Measurements from ENCODE around the gene LIPG. TPM values are rescaled to one million over a fixed set of nuclear protein-coding genes. Genes with fewer than 3 reads are reported as not detected.

The LIPG gene
- total RNA-seq, 2 donors from 2014 or later = 0.51 to 0.93 TPM

DNA sequence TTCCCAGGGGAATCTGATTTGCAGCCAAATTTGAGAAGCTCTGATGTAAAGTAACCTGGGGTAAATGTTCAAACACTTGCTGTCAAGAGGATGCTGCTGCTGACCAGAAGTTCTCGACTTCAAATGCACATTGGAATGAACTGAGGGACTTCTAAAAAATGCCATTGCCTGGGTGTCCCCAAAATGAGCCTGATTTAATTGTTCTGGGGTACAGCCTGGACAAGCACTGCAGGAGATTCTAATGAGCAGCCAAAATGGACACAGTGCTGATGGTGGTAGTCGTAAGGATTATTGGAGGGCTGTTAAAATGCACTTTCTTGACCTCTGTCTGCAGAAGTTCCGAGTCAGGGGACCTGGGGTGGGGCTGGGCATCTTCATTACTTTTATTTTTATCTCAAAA lies 49.5 kb downstream of the LIPG start:
- Histone ChIP-seq H3K9me3 (no peaks in the 10 kb centered on the region), H3K36me3 (no peaks in the 10 kb centered on the region), H3K4me3 (no peak overlapping the region), H3K27me3 (no peaks in the 10 kb centered on the region), H3K4me1 (no peaks in the 10 kb centered on the region), H3K27ac (no peak overlapping the region)
- TF ChIP-seq, protein P1, sequence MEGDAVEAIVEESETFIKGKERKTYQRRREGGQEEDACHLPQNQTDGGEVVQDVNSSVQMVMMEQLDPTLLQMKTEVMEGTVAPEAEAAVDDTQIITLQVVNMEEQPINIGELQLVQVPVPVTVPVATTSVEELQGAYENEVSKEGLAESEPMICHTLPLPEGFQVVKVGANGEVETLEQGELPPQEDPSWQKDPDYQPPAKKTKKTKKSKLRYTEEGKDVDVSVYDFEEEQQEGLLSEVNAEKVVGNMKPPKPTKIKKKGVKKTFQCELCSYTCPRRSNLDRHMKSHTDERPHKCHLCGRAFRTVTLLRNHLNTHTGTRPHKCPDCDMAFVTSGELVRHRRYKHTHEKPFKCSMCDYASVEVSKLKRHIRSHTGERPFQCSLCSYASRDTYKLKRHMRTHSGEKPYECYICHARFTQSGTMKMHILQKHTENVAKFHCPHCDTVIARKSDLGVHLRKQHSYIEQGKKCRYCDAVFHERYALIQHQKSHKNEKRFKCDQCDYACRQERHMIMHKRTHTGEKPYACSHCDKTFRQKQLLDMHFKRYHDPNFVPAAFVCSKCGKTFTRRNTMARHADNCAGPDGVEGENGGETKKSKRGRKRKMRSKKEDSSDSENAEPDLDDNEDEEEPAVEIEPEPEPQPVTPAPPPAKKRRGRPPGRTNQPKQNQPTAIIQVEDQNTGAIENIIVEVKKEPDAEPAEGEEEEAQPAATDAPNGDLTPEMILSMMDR (IDR thresholded peaks at IDR 0.05) = no peak
- DNase-seq (ENCODE audit: low spot score) = no peak

DNA sequence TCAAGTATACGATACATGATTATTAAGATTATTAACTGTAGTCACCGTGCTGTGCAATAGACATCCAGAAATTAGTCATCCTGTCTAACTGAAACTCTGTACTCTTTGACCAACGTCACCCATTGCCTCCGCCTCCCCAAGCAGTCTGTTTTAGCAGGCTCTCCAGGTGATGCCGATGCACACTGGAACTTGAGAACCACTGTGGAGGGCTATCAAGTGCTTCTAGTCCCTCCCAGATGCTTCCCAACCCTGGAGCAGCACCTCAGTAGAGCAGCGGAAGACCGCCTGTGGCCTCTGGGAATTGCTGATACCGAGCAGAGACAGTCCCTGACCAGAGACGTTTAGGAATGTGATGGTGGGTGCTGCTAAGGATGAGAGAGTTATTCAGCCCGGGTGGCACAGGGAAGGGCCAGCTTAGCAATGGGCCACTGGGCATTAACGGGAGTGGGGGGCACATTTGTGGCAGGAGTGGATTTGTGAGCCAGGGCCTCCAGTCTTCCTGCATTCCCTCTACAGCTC lies 50.7 kb downstream of the LIPG start:
- no peaks in the 10 kb centered on the region for H3K27me3 ChIP-seq
- H3K36me3 ChIP-seq = no peaks in the 10 kb centered on the region
- TF ChIP-seq, protein P1 (IDR thresholded peaks at IDR 0.05) = no peak
- H3K4me3 ChIP-seq = no peak overlapping the region
- H3K27ac ChIP-seq = no peak overlapping the region
- H3K9me3 ChIP-seq = no peaks in the 10 kb centered on the region
- DNase-seq (ENCODE audit: low spot score) = no peak
- no peaks in the 10 kb centered on the region for H3K4me1 ChIP-seq

DNA sequence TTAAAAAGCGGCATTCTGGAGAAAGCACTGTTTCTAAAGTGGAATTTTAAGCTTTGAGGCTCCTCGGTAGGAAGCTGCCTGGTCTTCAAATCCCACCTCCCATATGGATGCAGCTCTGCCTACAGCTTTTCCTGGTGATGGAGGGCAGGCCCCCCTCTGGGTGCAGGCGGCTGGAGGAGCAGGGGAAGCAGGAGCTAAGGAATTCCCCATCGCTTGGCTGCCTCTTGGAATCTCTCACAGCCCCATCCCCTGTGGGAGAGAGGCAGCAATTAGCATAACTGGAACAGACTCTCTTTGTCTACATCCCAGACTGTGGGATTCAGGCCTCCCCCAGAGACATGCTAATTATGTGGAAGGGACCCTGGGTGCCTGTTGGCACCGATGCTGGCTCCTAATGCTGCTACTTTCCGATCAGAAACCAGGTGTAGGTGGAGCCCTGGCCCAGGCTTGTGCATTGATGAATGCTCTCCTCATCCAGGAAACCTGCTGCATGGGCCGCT lies 51.3 kb downstream of the LIPG start:
- H3K4me3 ChIP-seq = no peak overlapping the region
- DNase-seq (ENCODE audit: low spot score) = no peak
- TF ChIP-seq, protein P1 (IDR thresholded peaks at IDR 0.05) = no peak
- H3K4me1 ChIP-seq = no peaks in the 10 kb centered on the region
- H3K36me3 ChIP-seq = no peaks in the 10 kb centered on the region
- H3K9me3 ChIP-seq = no peaks in the 10 kb centered on the region
- no peak overlapping the region for H3K27ac ChIP-seq
- no peaks in the 10 kb centered on the region for H3K27me3 ChIP-seq

DNA sequence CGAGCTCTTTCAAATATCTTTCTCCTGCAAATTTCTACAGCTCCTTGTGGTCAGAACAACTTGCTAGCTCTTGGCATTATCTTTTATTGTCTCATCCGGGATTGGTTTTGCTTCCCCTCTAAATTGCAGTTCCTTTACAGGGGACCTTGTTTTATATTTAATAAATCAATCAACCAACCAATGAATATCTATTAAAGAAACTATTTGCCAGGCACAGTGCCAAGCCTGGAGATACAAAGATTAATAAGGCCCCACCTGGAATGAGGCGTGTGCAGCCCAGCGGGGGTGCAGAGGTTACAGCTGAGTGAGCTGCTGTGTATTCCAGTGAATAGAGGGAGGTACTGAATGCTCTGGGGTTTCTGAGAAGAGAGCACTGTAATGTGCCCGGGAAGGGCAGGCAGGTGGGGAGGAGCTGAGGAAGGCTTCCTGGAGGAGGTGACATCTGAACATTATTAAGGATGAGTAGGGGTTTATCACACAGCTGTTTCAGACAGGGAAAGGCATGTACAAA lies 51.8 kb downstream of the LIPG start:
- DNase-seq (ENCODE audit: low spot score) = no peak
- Histone ChIP-seq H3K36me3 (no peaks in the 10 kb centered on the region), H3K27me3 (no peaks in the 10 kb centered on the region), H3K4me3 (no peak overlapping the region), H3K9me3 (no peaks in the 10 kb centered on the region), H3K27ac (no peak overlapping the region), H3K4me1 (no peaks in the 10 kb centered on the region)
- TF ChIP-seq, protein P1 (IDR thresholded peaks at IDR 0.05) = no peak

DNA sequence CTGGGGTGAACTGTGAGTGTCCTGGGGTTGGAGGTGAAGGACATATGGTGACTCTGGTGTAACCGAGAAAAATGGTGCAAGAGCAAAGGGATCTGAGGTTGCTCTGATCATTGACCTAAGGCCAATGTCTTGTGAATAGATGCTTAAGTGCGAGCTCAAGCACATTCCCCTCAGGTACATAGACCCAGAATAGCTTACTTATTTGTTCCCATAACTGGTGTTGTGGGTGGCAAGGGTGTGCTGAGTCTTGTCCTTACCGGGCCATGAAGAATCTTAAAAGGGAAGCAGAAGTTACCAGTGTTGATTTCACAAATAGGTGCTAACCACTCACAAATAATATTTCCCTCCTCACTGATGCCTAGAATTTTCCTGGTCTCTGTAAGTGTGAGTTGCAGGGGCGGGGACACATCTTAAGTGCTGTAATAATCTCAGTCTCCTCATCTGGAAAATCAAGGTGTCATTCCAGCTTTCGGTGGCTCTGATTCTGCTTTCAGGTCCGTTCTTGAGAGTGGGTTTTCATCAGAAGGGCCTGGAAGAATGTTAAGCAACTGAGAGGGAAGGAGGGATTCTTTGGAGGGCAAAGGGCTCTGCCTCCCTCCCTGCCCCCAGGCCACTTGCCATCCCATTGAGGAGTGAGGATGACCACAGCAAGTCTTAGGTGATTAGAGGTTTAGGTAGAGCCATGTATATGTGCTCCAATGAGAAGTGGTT lies 54.9 kb downstream of the LIPG start:
- TF ChIP-seq, protein P1 (IDR thresholded peaks at IDR 0.05) = no peak
- no peak for DNase-seq (ENCODE audit: low spot score)
- peaks cover 0 to 9% of the 10 kb centered on the region in 2 donors for H3K4me1 ChIP-seq

More for the DNA sequence above, 54.9 kb downstream of the LIPG start:
- no peak overlapping the region for H3K27ac ChIP-seq
- no peaks in the 10 kb centered on the region for H3K27me3 ChIP-seq
- H3K9me3 ChIP-seq = no peaks in the 10 kb centered on the region
- H3K36me3 ChIP-seq = no peaks in the 10 kb centered on the region
- H3K4me3 ChIP-seq = no peak overlapping the region
